K562 (cell line): ENCODE results near the gene NUDT22. TPM values are rescaled to one million over a fixed set of nuclear protein-coding genes. Genes with fewer than 3 reads are reported as not detected.

ENCODE experiments used
- ATAC-seq: fragments of 200-7000 bp; cut with Tn5 transposase; 3 replicates; pipeline ENCODE4 v1.9.1; 2020; ENCODE audit warnings: moderate library complexity
- BruUV-seq: library from RNA; stranded (reverse); fragments of 400-500 nt; replicated peaks from 2 replicates; lab custom pipeline; 2021; lab: Mats Ljungman, UMichigan
- CTCF ChIA-PET: fragments of 300-600 bp; formaldehyde crosslinking; extraction: SDS; loops from one replicate; lab custom pipeline; 2021; ENCODE audit warnings: low intra/inter-chr PET ratio; lab: Yijun Ruan, JAX
- POLR2A ChIA-PET: fragments of 300-600, 350-650 bp; sonication (Branson Sonifier 250); formaldehyde crosslinking; extraction: SDS; loops from one replicate; lab custom pipeline; 2021; ENCODE audit warnings: antibody characterized with exemption, inconsistent platforms; lab: Yijun Ruan, JAX
- DNase-seq, 4 experiments: peaks; one replicate each; pipeline versions ENCODE4 v3.0.0 to v3.0.0-alpha.2; 2011 to 2018; ENCODE audit warnings: low spot score in 3 of 4, mixed read lengths in 3 of 4; ENCODE audit errors: extremely low read depth in 1 of 4
- FAIRE-seq: peaks from 2 replicates; lab custom pipeline; 2011; peaks lifted over from hg19 to GRCh38; lab: Jason Lieb, UNC
- H2AFZ ChIP-seq: 2 replicates; pipeline ENCODE4 v1.6.0; 2011; ENCODE audit warnings: low read depth, low read length, control low read depth, inconsistent platforms
- H3K27ac ChIP-seq: fragments of 200-600 bp; 3 replicates; pipeline ENCODE4 v1.8.0; 2011; ENCODE audit warnings: low read depth, mild to moderate bottlenecking, control low read depth, inconsistent platforms, low read length, moderate library complexity, mixed read lengths; ENCODE audit errors: extremely low read depth
- H3K27me3 ChIP-seq, 2 experiments: fragments of 300-600 bp in 1 of 2; 2 replicates in 1 of 2; 3 replicates in 1 of 2; pipeline versions ENCODE4 v1.6.0 to v1.8.0; 2011; ENCODE audit warnings: inconsistent platforms in 2 of 2, low read length in 2 of 2, mild to moderate bottlenecking in 1 of 2, mixed read lengths in 1 of 2, moderate library complexity in 1 of 2; ENCODE audit not compliant: control insufficient read depth in 2 of 2, insufficient read depth in 2 of 2
- H3K36me3 ChIP-seq: fragments of 300-600 bp; 3 replicates; pipeline ENCODE4 v1.8.0; 2011; ENCODE audit warnings: mild to moderate bottlenecking, low read length, inconsistent platforms; ENCODE audit not compliant: control insufficient read depth, insufficient read depth
- H3K4me1 ChIP-seq, 2 experiments: fragments of 200-600 bp in 1 of 2; replicated peaks in 1 of 2; 2 replicates in 1 of 2; 3 replicates in 1 of 2; pipeline versions ENCODE4 v1.5.1 to v1.8.0; 2011; ENCODE audit warnings: inconsistent platforms in 2 of 2, low read length in 2 of 2, mild to moderate bottlenecking in 1 of 2, mixed read lengths in 1 of 2, moderate library complexity in 1 of 2; ENCODE audit not compliant: control insufficient read depth in 2 of 2, insufficient read depth in 2 of 2
- H3K4me2 ChIP-seq: 2 replicates; pipeline ENCODE4 v1.6.1; 2011; ENCODE audit warnings: low read length, control low read depth, inconsistent platforms, mixed read lengths; ENCODE audit not compliant: insufficient read depth
- H3K4me3 ChIP-seq: fragments of 200-600 bp; sonication (generic), shearing (Covaris generic); 2 replicates; pipeline ENCODE4 v1.5.1; 2016; ENCODE audit warnings: control low read depth, inconsistent platforms
- H3K79me2 ChIP-seq: fragments of 200-600 bp; 3 replicates; pipeline ENCODE4 v1.8.0; 2011; ENCODE audit warnings: low read length, inconsistent platforms; ENCODE audit not compliant: control insufficient read depth, insufficient read depth
- H3K9ac ChIP-seq, 2 experiments: 2 replicates each; pipeline versions ENCODE4 v1.6.0 to v1.6.1; 2011; ENCODE audit warnings: low read depth in 2 of 2, low read length in 2 of 2, control low read depth in 1 of 2, inconsistent platforms in 1 of 2, mild to moderate bottlenecking in 1 of 2, mixed read lengths in 1 of 2; ENCODE audit not compliant: insufficient read depth in 1 of 2
- H3K9me1 ChIP-seq: one replicate; pipeline ENCODE4 v1.6.0; 2011; ENCODE audit warnings: inconsistent platforms, mild to moderate bottlenecking, low read length, moderate library complexity; ENCODE audit not compliant: control insufficient read depth, insufficient read depth
- H3K9me3 ChIP-seq: replicated peaks from 2 replicates; pipeline ENCODE4 v1.5.1; 2011; ENCODE audit warnings: low read depth, low read length, inconsistent platforms; ENCODE audit not compliant: control insufficient read depth, insufficient read depth
- H4K20me1 ChIP-seq: replicated peaks from 2 replicates; pipeline ENCODE4 v1.6.1; 2011; ENCODE audit warnings: low read length, inconsistent platforms, mixed read lengths; ENCODE audit not compliant: control insufficient read depth, insufficient read depth
- ELF4 ChIP-seq: fragments of 450-650 bp; formaldehyde crosslinking; IDR thresholded peaks from 2 replicates; pipeline ENCODE4 v1.4.0; 2022; ENCODE audit warnings: missing genetic modification characterization
- PRDM10 ChIP-seq: fragments of 450-650 bp; IDR thresholded peaks from 2 replicates; pipeline ENCODE4 v1.6.1; 2018; ENCODE audit not compliant: partially characterized antibody
- RCOR1 ChIP-seq, 2 experiments: IDR thresholded peaks; 2 replicates each; pipeline ENCODE4 v1.6.1; 2012; ENCODE audit warnings: low read depth in 2 of 2, low read length in 2 of 2, borderline replicate concordance in 1 of 2, improper control_type of control experiment in 1 of 2
- SOX6 ChIP-seq: fragments of 450-650 bp; IDR thresholded peaks from 2 replicates; pipeline ENCODE4 v1.6.1; 2014; ENCODE audit warnings: mild to moderate bottlenecking
- SP1 ChIP-seq: sonication (generic); formaldehyde crosslinking; IDR thresholded peaks from 2 replicates; pipeline ENCODE4 v1.8.1; 2022; ENCODE audit warnings: mild to moderate bottlenecking, missing genetic modification reagents
- ZFP36 ChIP-seq: fragments of 150-350 bp; IDR thresholded peaks from 2 replicates; pipeline ENCODE4 v1.6.1; 2018; ENCODE audit warnings: low read length, low read depth; ENCODE audit not compliant: partially characterized antibody
- ZNF408 ChIP-seq: fragments of 250-450 bp; sonication (Bioruptor Pico); IDR thresholded peaks from 2 replicates; pipeline ENCODE4 v1.4.0; 2020; ENCODE audit warnings: low read depth, mild to moderate bottlenecking, moderate library complexity
- WGBS: fragments of 100-300 bp; shearing (Covaris generic); methylation state at CpG from one replicate; pipeline ENCODE4 v1.1.6; 2016; ENCODE audit warnings: low coverage, mixed read lengths; ENCODE audit not compliant: insufficient coverage; ENCODE audit errors: missing lambda C conversion rate; 5-methylcytosine and 5-hydroxymethylcytosine counted together
- in situ Hi-C: fragments of 300-500 bp; cut with MboI; formaldehyde crosslinking; loops from 4 replicates; pipeline ENCODE4 v1.15.0; 2018; ENCODE audit warnings: inconsistent platforms, mixed read lengths
- intact Hi-C: fragments of 100-400 bp; cut with micrococcal nuclease; formaldehyde crosslinking; loops from 2 replicates; pipeline ENCODE4 v1.14.2; 2022
- polyA plus RNA-seq, 8 experiments: library from polyadenylated mRNA; depleted of rRNA in 4 of 8; stranded (reverse) in 5 of 8; unstranded in 3 of 8; fragments of >200 nt; fragmentation: Nextera tagmentation in 2 of 8; fragmentation: Illumina TruSeq in 1 of 8; extraction: Ambion mirVana in 2 of 8; extraction: Trizol in 1 of 8; gene quantifications; 2 replicates each; pipeline versions ENCODE4 v1.2.1 to v1.2.3, GENCODE V29; 2011 to 2014; ENCODE audit warnings: inconsistent platforms in 1 of 8, missing spikeins in 1 of 8
- total RNA-seq, 7 experiments: library from RNA; depleted of rRNA in 6 of 7; stranded (reverse); fragments of >200 nt in 6 of 7; fragmentation: Illumina TruSeq in 2 of 7; extraction: Trizol in 2 of 7; gene quantifications; 2 replicates each; pipeline versions ENCODE4 v1.2.1 to v1.2.3, GENCODE V29; 2011 to 2021; ENCODE audit warnings: low replicate concordance in 1 of 7
- TF ChIP-seq, protein P1 (sequence below): fragments of 200-800 bp; sonication (Bioruptor generic); IDR thresholded peaks from 2 replicates; pipeline ENCODE4 v1.6.1; 2016; ENCODE audit warnings: missing genetic modification characterization, missing compliant biosample characterization
- TF ChIP-seq, protein P2 (sequence below): fragments of 250-450 bp; sonication (Bioruptor Pico); IDR thresholded peaks from 2 replicates; pipeline ENCODE4 v1.8.0; 2022; ENCODE audit warnings: inconsistent platforms

Gene NUDT22
- total and polyA plus RNA-seq, 9 of the 15 experiments (the other 6 are each of a cell fraction or from before 2014, with no cell fraction given): 6.3 to 92.6 (median 37.4) TPM

GRCh38 chr11:64268025-64268892 is 42.2 kb downstream of the NUDT22 start:
- Histone ChIP-seq H3K79me2 (peaks cover 36% of the 10 kb centered on the region), H3K27ac (peak overlapping the region; percentile 96), H3K4me2 (peak overlapping the region; percentile 92), H3K9me3 (no peaks in the 10 kb centered on the region), H3K4me1 (peaks cover 28 to 59% of the 10 kb centered on the region in 2 experiments), H3K9ac (peak overlapping the region; percentile 89 to 99), H4K20me1 (no peaks in the 10 kb centered on the region), H3K27me3 (no peaks in the 10 kb centered on the region), H2AFZ (no peak overlapping the region; the same call in 1 of the 2 replicates), H3K4me3 (peak overlapping the region; percentile 60), H3K36me3 (peaks cover 49% of the 10 kb centered on the region), H3K9me1 (peaks cover 3% of the 10 kb centered on the region)
- intact Hi-C loops: loop anchor here (2.0 kb wide), 1 partner anchor 21 kb away; the partner anchor contains the start of gene PPP1R14B
- ChIA-PET CTCF (interaction anchor here (2.6 kb wide), 1 partner anchor 64 kb away, joined by 11 read pairs; no protein-coding TSS in a partner anchor), POLR2A (interaction anchor here (0.6 to 5.7 kb wide), 15 partner anchors 8 to 74 kb away, joined by 3 to 58 read pairs (median 4); partner anchors contain the start of genes BAD, CATSPERZ, ESRRA and FERMT3)
- WGBS: 31% methylated on average over 21 of the region's 23 CpGs
- DNase-seq (peak in 2 of 4 experiments; percentile 41 to 47), FAIRE-seq (no peak), ATAC-seq (no peak)
- BruUV-seq: no TSS peak
- in situ Hi-C loops: no loop called here
- TF ChIP-seq ELF4 (CRISPR knock-in tag): no peak
- TF ChIP-seq PRDM10: no peak
- TF ChIP-seq, protein P1, sequence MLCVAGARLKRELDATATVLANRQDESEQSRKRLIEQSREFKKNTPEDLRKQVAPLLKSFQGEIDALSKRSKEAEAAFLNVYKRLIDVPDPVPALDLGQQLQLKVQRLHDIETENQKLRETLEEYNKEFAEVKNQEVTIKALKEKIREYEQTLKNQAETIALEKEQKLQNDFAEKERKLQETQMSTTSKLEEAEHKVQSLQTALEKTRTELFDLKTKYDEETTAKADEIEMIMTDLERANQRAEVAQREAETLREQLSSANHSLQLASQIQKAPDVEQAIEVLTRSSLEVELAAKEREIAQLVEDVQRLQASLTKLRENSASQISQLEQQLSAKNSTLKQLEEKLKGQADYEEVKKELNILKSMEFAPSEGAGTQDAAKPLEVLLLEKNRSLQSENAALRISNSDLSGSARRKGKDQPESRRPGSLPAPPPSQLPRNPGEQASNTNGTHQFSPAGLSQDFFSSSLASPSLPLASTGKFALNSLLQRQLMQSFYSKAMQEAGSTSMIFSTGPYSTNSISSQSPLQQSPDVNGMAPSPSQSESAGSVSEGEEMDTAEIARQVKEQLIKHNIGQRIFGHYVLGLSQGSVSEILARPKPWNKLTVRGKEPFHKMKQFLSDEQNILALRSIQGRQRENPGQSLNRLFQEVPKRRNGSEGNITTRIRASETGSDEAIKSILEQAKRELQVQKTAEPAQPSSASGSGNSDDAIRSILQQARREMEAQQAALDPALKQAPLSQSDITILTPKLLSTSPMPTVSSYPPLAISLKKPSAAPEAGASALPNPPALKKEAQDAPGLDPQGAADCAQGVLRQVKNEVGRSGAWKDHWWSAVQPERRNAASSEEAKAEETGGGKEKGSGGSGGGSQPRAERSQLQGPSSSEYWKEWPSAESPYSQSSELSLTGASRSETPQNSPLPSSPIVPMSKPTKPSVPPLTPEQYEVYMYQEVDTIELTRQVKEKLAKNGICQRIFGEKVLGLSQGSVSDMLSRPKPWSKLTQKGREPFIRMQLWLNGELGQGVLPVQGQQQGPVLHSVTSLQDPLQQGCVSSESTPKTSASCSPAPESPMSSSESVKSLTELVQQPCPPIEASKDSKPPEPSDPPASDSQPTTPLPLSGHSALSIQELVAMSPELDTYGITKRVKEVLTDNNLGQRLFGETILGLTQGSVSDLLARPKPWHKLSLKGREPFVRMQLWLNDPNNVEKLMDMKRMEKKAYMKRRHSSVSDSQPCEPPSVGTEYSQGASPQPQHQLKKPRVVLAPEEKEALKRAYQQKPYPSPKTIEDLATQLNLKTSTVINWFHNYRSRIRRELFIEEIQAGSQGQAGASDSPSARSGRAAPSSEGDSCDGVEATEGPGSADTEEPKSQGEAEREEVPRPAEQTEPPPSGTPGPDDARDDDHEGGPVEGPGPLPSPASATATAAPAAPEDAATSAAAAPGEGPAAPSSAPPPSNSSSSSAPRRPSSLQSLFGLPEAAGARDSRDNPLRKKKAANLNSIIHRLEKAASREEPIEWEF (CRISPR knock-in tag): 0 out of 2 replicates have a peak, but pooled peaks have one; percentile 32
- no peak for TF ChIP-seq ZNF408 (CRISPR knock-in tag)
- TF ChIP-seq, protein P2, sequence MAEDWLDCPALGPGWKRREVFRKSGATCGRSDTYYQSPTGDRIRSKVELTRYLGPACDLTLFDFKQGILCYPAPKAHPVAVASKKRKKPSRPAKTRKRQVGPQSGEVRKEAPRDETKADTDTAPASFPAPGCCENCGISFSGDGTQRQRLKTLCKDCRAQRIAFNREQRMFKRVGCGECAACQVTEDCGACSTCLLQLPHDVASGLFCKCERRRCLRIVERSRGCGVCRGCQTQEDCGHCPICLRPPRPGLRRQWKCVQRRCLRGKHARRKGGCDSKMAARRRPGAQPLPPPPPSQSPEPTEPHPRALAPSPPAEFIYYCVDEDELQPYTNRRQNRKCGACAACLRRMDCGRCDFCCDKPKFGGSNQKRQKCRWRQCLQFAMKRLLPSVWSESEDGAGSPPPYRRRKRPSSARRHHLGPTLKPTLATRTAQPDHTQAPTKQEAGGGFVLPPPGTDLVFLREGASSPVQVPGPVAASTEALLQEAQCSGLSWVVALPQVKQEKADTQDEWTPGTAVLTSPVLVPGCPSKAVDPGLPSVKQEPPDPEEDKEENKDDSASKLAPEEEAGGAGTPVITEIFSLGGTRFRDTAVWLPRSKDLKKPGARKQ (CRISPR knock-in tag): no peak
- peak; percentile 21 to 43; a peak in 1 of 4 replicates for TF ChIP-seq RCOR1 (IDR thresholded peaks at IDR 0.05; ENCODE audit: borderline replicate concordance in 1 of 2, low read depth in 2 of 2, low read length in 2 of 2)
- no peak for TF ChIP-seq ZFP36
- peak; percentile 59 for TF ChIP-seq SP1 (CRISPR knock-in tag)
- TF ChIP-seq SOX6: peak; percentile 16; the same call in 1 of the 2 replicates
